ENCODE results near the gene NIFK. TPM values are rescaled to one million over a fixed set of nuclear protein-coding genes. Genes with fewer than 3 reads are reported as not detected.

The NIFK gene
- total RNA-seq, 2 donors from 2014 or later = 30.2 to 31.9 TPM

Other genes with a start within 250 kb of the NIFK start
- gene RNU4ATAC, start 206.0 kb downstream of the NIFK start, total RNA-seq = not detected
- 10 to 100 TPM; 63.4 to 69.5 TPM for gene CLASP1, start 87.4 kb downstream of the NIFK start, total RNA-seq
- 10 to 100 TPM; 37.0 to 55.9 TPM for gene TSN, start 18.8 kb upstream of the NIFK start, total RNA-seq